GM12878 (cell line): Measurements from ENCODE around the gene RIN1. TPM values are rescaled to one million over a fixed set of nuclear protein-coding genes. Genes with fewer than 3 reads are reported as not detected.

ENCODE experiments used
- ATAC-seq: fragments of 200-7000 bp; cut with Tn5 transposase; 3 replicates; pipeline ENCODE4 v1.9.1; 2020; ENCODE audit warnings: mild to moderate bottlenecking, moderate library complexity
- BruUV-seq: library from RNA; stranded (reverse); fragments of 400-500 nt; replicated peaks from 2 replicates; lab custom pipeline; 2021; lab: Mats Ljungman, UMichigan
- CTCF ChIA-PET: fragments of 300-600 bp; sonication (Branson Sonifier 250); formaldehyde crosslinking; extraction: SDS; loops from one replicate; lab custom pipeline; 2021; ENCODE audit warnings: inconsistent platforms; lab: Yijun Ruan, JAX
- POLR2A ChIA-PET: fragments of 350-600 bp; formaldehyde crosslinking; extraction: SDS; loops from one replicate; lab custom pipeline; 2021; ENCODE audit warnings: inconsistent platforms; lab: Charles Lee
- RAD21 ChIA-PET: fragments of 300-600 bp; sonication (Branson Sonifier 250); formaldehyde crosslinking; loops from one replicate; lab custom pipeline; 2023; ENCODE audit warnings: antibody characterized with exemption; ENCODE audit not compliant: unreplicated experiment; lab: Charles Lee
- SMC1A ChIA-PET: fragments of 300-600 bp; sonication (Branson Sonifier 250); formaldehyde crosslinking; loops from one replicate; lab custom pipeline; 2023; ENCODE audit not compliant: unreplicated experiment, uncharacterized antibody; lab: Charles Lee
- DNase-seq: peaks from one replicate; pipeline ENCODE4 v3.0.0-alpha.2; 2011; ENCODE audit warnings: low read depth, low spot score
- FAIRE-seq: peaks from 3 replicates; lab custom pipeline; 2011; peaks lifted over from hg19 to GRCh38; lab: Jason Lieb, UNC
- H2AFZ ChIP-seq: 2 replicates; pipeline ENCODE4 v1.6.0; 2011; ENCODE audit warnings: low read depth, low read length, control low read depth; ENCODE audit not compliant: control insufficient read depth
- H3K27ac ChIP-seq: 2 replicates; pipeline ENCODE4 v1.5.1; 2011; ENCODE audit warnings: control low read depth; ENCODE audit not compliant: control insufficient read depth, insufficient read depth
- H3K27me3 ChIP-seq, 2 experiments: replicated peaks in 1 of 2; 2 replicates each; pipeline versions ENCODE4 v1.6.0 to v1.6.1; 2011; ENCODE audit warnings: low read length in 1 of 2; ENCODE audit not compliant: control insufficient read depth in 2 of 2, insufficient read depth in 2 of 2
- H3K36me3 ChIP-seq, 2 experiments: 2 replicates each; pipeline ENCODE4 v1.5.1; 2011; ENCODE audit warnings: low read length in 1 of 2; ENCODE audit not compliant: control insufficient read depth in 2 of 2, insufficient read depth in 2 of 2
- H3K4me1 ChIP-seq: 2 replicates; pipeline ENCODE4 v1.6.1; 2011; ENCODE audit warnings: mild to moderate bottlenecking, low read length, moderate library complexity, mixed read lengths; ENCODE audit not compliant: control insufficient read depth, insufficient read depth
- H3K4me2 ChIP-seq: 2 replicates; pipeline ENCODE4 v1.6.0; 2011; ENCODE audit warnings: control low read depth; ENCODE audit not compliant: control insufficient read depth, insufficient read depth
- H3K4me3 ChIP-seq: fragments of 200-600 bp; sonication (generic); 2 replicates; pipeline ENCODE4 v1.5.1; 2016
- H3K79me2 ChIP-seq: 2 replicates; pipeline ENCODE4 v1.6.0; 2011; ENCODE audit warnings: low read length; ENCODE audit not compliant: control insufficient read depth, insufficient read depth
- H3K9ac ChIP-seq: 2 replicates; pipeline ENCODE4 v1.8.0; 2011; ENCODE audit warnings: low read length, control low read depth, mixed read lengths; ENCODE audit not compliant: control insufficient read depth, insufficient read depth
- H3K9me3 ChIP-seq: replicated peaks from 3 replicates; pipeline ENCODE4 v1.5.1; 2011; ENCODE audit warnings: mild to moderate bottlenecking, low read length; ENCODE audit not compliant: control insufficient read depth, insufficient read depth
- H4K20me1 ChIP-seq: 2 replicates; pipeline ENCODE4 v1.6.0; 2011; ENCODE audit not compliant: control insufficient read depth, insufficient read depth
- E2F8 ChIP-seq: fragments of 450-650 bp; IDR thresholded peaks from 2 replicates; pipeline ENCODE4 v1.6.1; 2018; ENCODE audit warnings: mild to moderate bottlenecking, low read depth, moderate library complexity; ENCODE audit not compliant: partially characterized antibody
- IKZF2 ChIP-seq, 2 experiments: fragments of 450-650 bp; IDR thresholded peaks; 2 replicates each; pipeline ENCODE4 v1.6.1; 2017; ENCODE audit warnings: mild to moderate bottlenecking in 2 of 2, moderate library complexity in 2 of 2
- WGBS: methylation state at CpG from one replicate; pipeline ENCODE4 v1.1.6; 2016; ENCODE audit warnings: low lambda C conversion rate; ENCODE audit not compliant: insufficient replicate concordance, insufficient coverage; ENCODE audit errors: missing lambda C conversion rate; 5-methylcytosine and 5-hydroxymethylcytosine counted together
- in situ Hi-C: fragments of 300-500 bp; cut with MboI; formaldehyde crosslinking; loops from 9 replicates; pipeline ENCODE4 v1.14.3; 2018; ENCODE audit warnings: mixed read lengths
- intact Hi-C: fragments of 100-400 bp; cut with micrococcal nuclease; formaldehyde crosslinking; loops from one replicate; pipeline ENCODE4 v1.14.2; 2022; ENCODE audit not compliant: unreplicated experiment
- polyA plus RNA-seq, 11 experiments: library from polyadenylated mRNA; depleted of rRNA in 4 of 11; unstranded in 6 of 11; stranded (reverse) in 5 of 11; fragments of >200 nt; fragmentation: Nextera tagmentation in 4 of 11; fragmentation: Illumina TruSeq in 1 of 11; extraction: Ambion mirVana in 4 of 11; extraction: Trizol in 1 of 11; gene quantifications; 1 replicate in 1 of 11; 2 replicates in 10 of 11; pipeline versions ENCODE4 v1.2.1 to v1.2.3, GENCODE V29; 2011 to 2016; ENCODE audit warnings: inconsistent platforms in 2 of 11, missing spikeins in 2 of 11, low read depth in 1 of 11
- total RNA-seq, 4 experiments: library from RNA; depleted of rRNA in 3 of 4; stranded (reverse); fragments of >200 nt in 3 of 4; fragmentation: Illumina TruSeq in 1 of 4; extraction: Trizol in 1 of 4; gene quantifications; 2 replicates each; pipeline versions ENCODE4 v1.2.1 to v1.2.3, GENCODE V29; 2013 to 2021

Gene RIN1
- total and polyA plus RNA-seq, 10 of the 15 experiments (the other 5 are each of a cell fraction or from before 2014, with no cell fraction given) = 0.04 to 0.69 (median 0.22) TPM; not detected in 1

GRCh38 chr11:66287889-66288670 is 48.2 kb downstream of the RIN1 start:
- 0 out of 4 replicates have a peak, but pooled peaks of 1 of the 2 experiments have one; percentile 9 for TF ChIP-seq IKZF2 (IDR thresholded peaks at IDR 0.05)
- TF ChIP-seq E2F8 = no peak
- POLR2A ChIA-PET = interaction anchor here (0.6 to 2.4 kb wide), 6 partner anchors 18 to 236 kb away, joined by 3 to 26 read pairs (median 6); partner anchors contain the start of genes BRMS1, RAB1B and SF3B2
- peaks cover 12% of the 10 kb centered on the region for H3K79me2 ChIP-seq
- ATAC-seq = peak; percentile 5; the same call in 2 of the 3 replicates
- SMC1A ChIA-PET = interaction anchor here (0.7 to 2.1 kb wide), 6 partner anchors 16 to 137 kb away, joined by 3 to 6 read pairs (median 4); no protein-coding TSS in a partner anchor
- peak overlapping the region; percentile 95 for H3K9ac ChIP-seq
- no peak for DNase-seq
- BruUV-seq = TSS peak; percentile 60
- intact Hi-C loops (no loop called here), in situ Hi-C loops (no loop called here)
- H3K36me3 ChIP-seq = no peaks in the 10 kb centered on the region; a peak in 1 of 4 replicates
- peak overlapping the region; percentile 81 for H2AFZ ChIP-seq
- H3K4me2 ChIP-seq = peak overlapping the region; percentile 96
- peaks cover 2 to 6% of the 10 kb centered on the region in 2 experiments; a peak in 2 of 4 replicates for H3K27me3 ChIP-seq
- peak overlapping the region; percentile 83 for H3K4me3 ChIP-seq
- no peaks in the 10 kb centered on the region for H3K9me3 ChIP-seq
- FAIRE-seq = no peak
- no peaks in the 10 kb centered on the region; the same call in 1 of the 2 replicates for H4K20me1 ChIP-seq
- CTCF ChIA-PET = interaction anchor here (0.7 to 2.7 kb wide), 14 partner anchors 8 to 219 kb away, joined by 3 to 21 read pairs (median 5); partner anchors contain the start of genes RAB1B and RIN1
- WGBS = 22% methylated on average over 20 of the region's 20 CpGs
- peaks cover 16% of the 10 kb centered on the region for H3K4me1 ChIP-seq
- RAD21 ChIA-PET = interaction anchor here (0.5 to 2.0 kb wide), 6 partner anchors 24 to 178 kb away, joined by 4 to 28 read pairs (median 6); partner anchors contain the start of genes BRMS1 and PELI3
- H3K27ac ChIP-seq = peak overlapping the region; percentile 87
